GM19025 (cell line): Measurements from ENCODE around the gene MAP2K5.
A peak's percentile ranks its signal among the peaks of the same experiment; 100 is the strongest.

Experiments
- ATAC-seq: cut with Tn5 transposase; IDR thresholded peaks from one replicate; pipeline ENCODE4 v1.9.1; 2021; ENCODE audit warnings: mild to moderate bottlenecking, low read depth, moderate library complexity; ENCODE audit not compliant: unreplicated experiment

Gene MAP2K5

GRCh38 chr15:67745073-67746006 is 202.8 kb downstream of the MAP2K5 start:
- no peak for ATAC-seq

GRCh38 chr15:67746022-67746421 is 203.5 kb downstream of the MAP2K5 start:
- no peak for ATAC-seq

- ATAC-seq: no peak
Measured at GRCh38 chr15:67746450-67746849, 203.9 kb downstream of the MAP2K5 start.

GRCh38 chr15:67747921-67748320 is 205.4 kb downstream of the MAP2K5 start:
- no peak for ATAC-seq

- ATAC-seq: no peak
Measured at GRCh38 chr15:67750371-67750770, 207.9 kb downstream of the MAP2K5 start.

- no peak for ATAC-seq
Measured at GRCh38 chr15:67753891-67754290, 211.4 kb downstream of the MAP2K5 start.

- no peak for ATAC-seq
Measured at GRCh38 chr15:67755264-67755663, 212.8 kb downstream of the MAP2K5 start.

GRCh38 chr15:67755936-67756335 is 213.4 kb downstream of the MAP2K5 start:
- ATAC-seq: no peak

- no peak for ATAC-seq
Measured at GRCh38 chr15:67758619-67759300, 216.3 kb downstream of the MAP2K5 start.

GRCh38 chr15:67760901-67761300 is 218.4 kb downstream of the MAP2K5 start:
- no peak for ATAC-seq

- ATAC-seq: no peak
Measured at GRCh38 chr15:67761343-67761742, 218.8 kb downstream of the MAP2K5 start.

GRCh38 chr15:67762610-67763368 is 220.3 kb downstream of the MAP2K5 start:
- ATAC-seq: peak; percentile 84

- no peak for ATAC-seq
Measured at GRCh38 chr15:67765701-67766100, 223.2 kb downstream of the MAP2K5 start.

GRCh38 chr15:67766968-67767367 is 224.5 kb downstream of the MAP2K5 start:
- no peak for ATAC-seq

GRCh38 chr15:67768313-67768977 is 225.9 kb downstream of the MAP2K5 start:
- ATAC-seq: no peak

GRCh38 chr15:67769497-67770357 is 227.2 kb downstream of the MAP2K5 start:
- no peak for ATAC-seq

GRCh38 chr15:67770358-67770628 is 227.8 kb downstream of the MAP2K5 start:
- no peak for ATAC-seq

- ATAC-seq: no peak
Measured at GRCh38 chr15:67771189-67771800, 228.8 kb downstream of the MAP2K5 start.

- no peak for ATAC-seq
Measured at GRCh38 chr15:67774626-67775025, 232.1 kb downstream of the MAP2K5 start.
